Large intestine (tissue), 3 donors: ENCODE data around the gene POLD3. TPM values are rescaled to one million over a fixed set of nuclear protein-coding genes. Genes with fewer than 3 reads are reported as not detected.

Experiments
- DNase-seq, 2 donors: peaks; one replicate each; pipeline versions ENCODE4 v3.0.0 to v3.0.0-alpha.2; 2013
- H3K27ac ChIP-seq: one replicate; pipeline ENCODE4 v1.5.1; 2013; ENCODE audit warnings: low read length
- H3K27me3 ChIP-seq: 2 replicates; pipeline ENCODE4 v1.6.1; 2013; ENCODE audit warnings: low read length; ENCODE audit not compliant: control insufficient read depth, insufficient read depth
- H3K36me3 ChIP-seq: 2 replicates; pipeline ENCODE4 v1.6.1; 2013; ENCODE audit warnings: low read length; ENCODE audit not compliant: control insufficient read depth, insufficient read depth
- H3K4me1 ChIP-seq: one replicate; pipeline ENCODE4 v1.6.1; 2013; ENCODE audit warnings: low read length; ENCODE audit not compliant: control insufficient read depth, insufficient read depth
- H3K4me3 ChIP-seq: one replicate; pipeline ENCODE4 v1.5.1; 2013; ENCODE audit warnings: low read length
- H3K9me3 ChIP-seq: one replicate; pipeline ENCODE4 v1.6.1; 2013; ENCODE audit warnings: mild to moderate bottlenecking, low read depth, low read length, moderate library complexity; ENCODE audit not compliant: control insufficient read depth
- WGBS: methylation state at CpG from one replicate; pipeline ENCODE4 v1.1.5; 2013; ENCODE audit warnings: low lambda C conversion rate; ENCODE audit not compliant: insufficient coverage; 5-methylcytosine and 5-hydroxymethylcytosine counted together
- polyA plus RNA-seq: library from polyadenylated mRNA; unstranded; fragments of 120-200 nt; gene quantifications from one replicate; pipeline ENCODE4 v1.2.1, GENCODE V29; 2013

POLD3 gene
- polyA plus RNA-seq, 1 donor = 16.9 TPM

GRCh38 chr11:74679513-74679865 is 87.1 kb downstream of the POLD3 start:
- no peak for DNase-seq

GRCh38 chr11:74680035-74680671 is 87.8 kb downstream of the POLD3 start:
- Histone ChIP-seq H3K27me3 (peaks cover 13% of the 10 kb centered on the region), H3K4me1 (no peaks in the 10 kb centered on the region), H3K36me3 (no peaks in the 10 kb centered on the region), H3K9me3 (no peaks in the 10 kb centered on the region), H3K4me3 (no peak overlapping the region), H3K27ac (no peak overlapping the region)
- no peak for DNase-seq
- WGBS = no CpG with 5 or more reads among the region's 9 CpGs

More at GRCh38 chr11:74679513-74679865, 87.1 kb downstream of the POLD3 start:
- Histone ChIP-seq H3K36me3 (no peaks in the 10 kb centered on the region), H3K27me3 (peaks cover 13% of the 10 kb centered on the region), H3K27ac (no peak overlapping the region), H3K9me3 (no peaks in the 10 kb centered on the region), H3K4me1 (no peaks in the 10 kb centered on the region), H3K4me3 (no peak overlapping the region)
- WGBS = no CpG with 5 or more reads among the region's 3 CpGs

GRCh38 chr11:74680703-74681531 is 88.5 kb downstream of the POLD3 start:
- no peaks in the 10 kb centered on the region for H3K4me1 ChIP-seq
- no peak overlapping the region for H3K27ac ChIP-seq
- peaks cover 13% of the 10 kb centered on the region for H3K27me3 ChIP-seq
- H3K36me3 ChIP-seq = no peaks in the 10 kb centered on the region
- no CpG with 5 or more reads among the region's 18 CpGs for WGBS
- DNase-seq = no peak
- no peaks in the 10 kb centered on the region for H3K9me3 ChIP-seq
- H3K4me3 ChIP-seq = no peak overlapping the region

GRCh38 chr11:74681686-74682651 is 89.6 kb downstream of the POLD3 start:
- no peak for DNase-seq
- no peaks in the 10 kb centered on the region for H3K4me1 ChIP-seq
- no peaks in the 10 kb centered on the region for H3K36me3 ChIP-seq
- peaks cover 13% of the 10 kb centered on the region for H3K27me3 ChIP-seq
- no CpG with 5 or more reads among the region's 12 CpGs for WGBS
- H3K4me3 ChIP-seq = no peak overlapping the region
- no peaks in the 10 kb centered on the region for H3K9me3 ChIP-seq
- no peak overlapping the region for H3K27ac ChIP-seq

GRCh38 chr11:74682731-74683278 is 90.4 kb downstream of the POLD3 start:
- H3K27ac ChIP-seq = no peak overlapping the region
- no peaks in the 10 kb centered on the region for H3K36me3 ChIP-seq
- WGBS = 100% methylated on average over 1 of the region's 14 CpGs
- H3K4me1 ChIP-seq = no peaks in the 10 kb centered on the region
- peaks cover 13% of the 10 kb centered on the region for H3K27me3 ChIP-seq
- no peak overlapping the region for H3K4me3 ChIP-seq
- H3K9me3 ChIP-seq = no peaks in the 10 kb centered on the region
- no peak for DNase-seq

- Histone ChIP-seq H3K27me3 (peaks cover 13% of the 10 kb centered on the region), H3K4me1 (no peaks in the 10 kb centered on the region), H3K36me3 (no peaks in the 10 kb centered on the region), H3K27ac (no peak overlapping the region), H3K9me3 (no peaks in the 10 kb centered on the region), H3K4me3 (peak overlapping the region; percentile 17)
- no CpG with 5 or more reads among the region's 59 CpGs for WGBS
- DNase-seq = peak in 1 of 2 donors; percentile 44
Measured at GRCh38 chr11:74683279-74683871, 91.0 kb downstream of the POLD3 start.

- H3K27me3 ChIP-seq = peaks cover 13% of the 10 kb centered on the region
- no peaks in the 10 kb centered on the region for H3K4me1 ChIP-seq
- WGBS = 90% methylated on average over 2 of the region's 12 CpGs
- no peaks in the 10 kb centered on the region for H3K9me3 ChIP-seq
- H3K36me3 ChIP-seq = no peaks in the 10 kb centered on the region
- no peak overlapping the region for H3K27ac ChIP-seq
- H3K4me3 ChIP-seq = no peak overlapping the region
- DNase-seq = no peak
Measured at GRCh38 chr11:74683941-74684481, 91.6 kb downstream of the POLD3 start.

GRCh38 chr11:74684661-74685060 is 92.3 kb downstream of the POLD3 start:
- Histone ChIP-seq H3K9me3 (no peaks in the 10 kb centered on the region), H3K36me3 (no peaks in the 10 kb centered on the region), H3K27ac (no peak overlapping the region), H3K4me1 (no peaks in the 10 kb centered on the region), H3K27me3 (peaks cover 13% of the 10 kb centered on the region), H3K4me3 (no peak overlapping the region)
- no CpG with 5 or more reads among the region's 1 CpG for WGBS
- DNase-seq = no peak

GRCh38 chr11:74685338-74685737 is 93.0 kb downstream of the POLD3 start:
- Histone ChIP-seq H3K27ac (no peak overlapping the region), H3K4me1 (no peaks in the 10 kb centered on the region)

More at GRCh38 chr11:74685338-74685737, 93.0 kb downstream of the POLD3 start:
- Histone ChIP-seq H3K4me3 (no peak overlapping the region), H3K27me3 (peaks cover 13% of the 10 kb centered on the region), H3K9me3 (no peaks in the 10 kb centered on the region), H3K36me3 (no peaks in the 10 kb centered on the region)
- DNase-seq = no peak
